ENCODE measurements around the gene ANKRD11. TPM values are rescaled to one million over a fixed set of nuclear protein-coding genes. Genes with fewer than 3 reads are reported as not detected.

The ANKRD11 gene
- total and polyA plus RNA-seq, 2 donors (not counting 3 experiments of a cell fraction or from before 2014, with no cell fraction given), result 55.8 to 191 TPM

DNA sequence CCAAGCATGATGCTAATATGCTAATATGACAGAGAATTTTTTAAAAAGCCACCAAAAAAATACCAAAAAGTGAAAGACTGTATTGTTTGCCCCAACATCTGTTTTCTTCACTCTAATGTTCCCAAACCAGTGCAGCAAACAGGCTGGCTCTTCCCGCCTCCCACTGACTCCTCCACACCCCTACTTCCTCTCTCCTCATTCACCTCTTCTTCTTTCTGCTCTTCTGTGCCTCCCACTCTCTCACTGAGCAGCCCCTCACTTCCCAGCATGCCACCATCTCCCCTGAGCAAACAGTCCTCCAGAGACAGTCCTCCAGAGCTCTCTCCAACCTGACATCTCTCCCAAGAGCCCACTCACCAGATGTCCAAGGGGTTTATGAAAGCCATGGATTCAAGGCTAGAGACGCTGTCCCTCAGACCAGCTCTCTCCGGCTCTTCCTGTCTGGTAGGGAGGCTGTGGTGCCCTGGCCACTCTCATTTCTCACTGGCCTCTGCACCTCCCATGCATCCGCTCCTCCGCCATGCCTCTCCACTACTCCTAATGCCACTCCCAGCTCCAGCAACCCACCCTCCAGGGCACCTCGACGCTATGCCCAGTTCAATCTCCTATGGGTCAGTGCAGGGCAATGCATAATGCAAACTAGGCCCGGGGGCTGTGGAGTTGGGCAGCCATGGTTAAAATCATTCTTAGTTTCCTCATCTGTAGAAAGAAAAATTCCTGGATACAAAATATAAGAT, 52.9 kb downstream of the ANKRD11 start:
- no peak for FAIRE-seq
- CTCF ChIA-PET, result interaction anchor here (1.2 to 2.4 kb wide), 2 partner anchors 14 to 107 kb away, joined by 3 to 6 read pairs; no protein-coding TSS in a partner anchor
- intact Hi-C loops (cut with micrococcal nuclease), result no loop called here

More for the DNA sequence above, 52.9 kb downstream of the ANKRD11 start:
- Histone ChIP-seq H3K9ac (replicated peaks; ENCODE audit: extremely low read depth, insufficient read depth, low read length) (no peak overlapping the region), H3K4me2 (ENCODE audit: insufficient read depth, low read length) (no peak overlapping the region), H3K27ac (ENCODE audit: insufficient read depth, low read depth, low read length) (no peak overlapping the region), H3K9me3 (replicated peaks; ENCODE audit: control insufficient read depth, insufficient read depth, low read length) (no peaks in the 10 kb centered on the region), H3K9me1 (replicated peaks; ENCODE audit: control insufficient read depth, extremely low read depth, insufficient read depth, low read length) (no peaks in the 10 kb centered on the region), H3K4me3 (replicated peaks in 1 of 3; ENCODE audit: insufficient read depth in 1 of 3, low read depth in 1 of 3, low read length in 3 of 3) (no peak overlapping the region), H3K27me3 (ENCODE audit: control insufficient read depth in 2 of 2, insufficient read depth in 2 of 2, low read length in 2 of 2) (no peaks in the 10 kb centered on the region), H3K79me2 (ENCODE audit: control insufficient read depth, insufficient read depth, low read length) (peaks cover 100% of the 10 kb centered on the region), H4K20me1 (replicated peaks; ENCODE audit: control insufficient read depth, extremely low read depth, insufficient read depth, low read length) (no peaks in the 10 kb centered on the region), H3K4me1 (ENCODE audit: control insufficient read depth, extremely low read depth, insufficient read depth, low read length) (peaks cover 6% of the 10 kb centered on the region), H3K36me3 (ENCODE audit: control insufficient read depth in 2 of 2, extremely low read depth in 1 of 2, insufficient read depth in 2 of 2, low read length in 2 of 2) (no peaks in the 10 kb centered on the region), H2AFZ (ENCODE audit: low read depth, low read length) (no peak overlapping the region)
- POLR2A ChIA-PET, result no interaction called here
- TF ChIP-seq POLR2AphosphoS5 (IDR thresholded peaks at IDR 0.05; ENCODE audit: insufficient read depth, low read depth, low read length) (no peak), JUN (IDR thresholded peaks at IDR 0.05; ENCODE audit: borderline replicate concordance, insufficient read depth, insufficient read length, low read depth) (no peak), POLR2A (IDR thresholded peaks at IDR 0.05; ENCODE audit: low read depth, low read length) (no peak), MYC (IDR thresholded peaks at IDR 0.05; ENCODE audit: low read depth, low read length) (no peak)
- TF ChIP-seq, protein P1, sequence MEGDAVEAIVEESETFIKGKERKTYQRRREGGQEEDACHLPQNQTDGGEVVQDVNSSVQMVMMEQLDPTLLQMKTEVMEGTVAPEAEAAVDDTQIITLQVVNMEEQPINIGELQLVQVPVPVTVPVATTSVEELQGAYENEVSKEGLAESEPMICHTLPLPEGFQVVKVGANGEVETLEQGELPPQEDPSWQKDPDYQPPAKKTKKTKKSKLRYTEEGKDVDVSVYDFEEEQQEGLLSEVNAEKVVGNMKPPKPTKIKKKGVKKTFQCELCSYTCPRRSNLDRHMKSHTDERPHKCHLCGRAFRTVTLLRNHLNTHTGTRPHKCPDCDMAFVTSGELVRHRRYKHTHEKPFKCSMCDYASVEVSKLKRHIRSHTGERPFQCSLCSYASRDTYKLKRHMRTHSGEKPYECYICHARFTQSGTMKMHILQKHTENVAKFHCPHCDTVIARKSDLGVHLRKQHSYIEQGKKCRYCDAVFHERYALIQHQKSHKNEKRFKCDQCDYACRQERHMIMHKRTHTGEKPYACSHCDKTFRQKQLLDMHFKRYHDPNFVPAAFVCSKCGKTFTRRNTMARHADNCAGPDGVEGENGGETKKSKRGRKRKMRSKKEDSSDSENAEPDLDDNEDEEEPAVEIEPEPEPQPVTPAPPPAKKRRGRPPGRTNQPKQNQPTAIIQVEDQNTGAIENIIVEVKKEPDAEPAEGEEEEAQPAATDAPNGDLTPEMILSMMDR (IDR thresholded peaks at IDR 0.05; ENCODE audit: extremely low read depth in 1 of 2, insufficient read depth in 1 of 2, low read depth in 1 of 2, low read length in 2 of 2), result no peak
- no TSS peak for BruUV-seq (replicated peaks)
- dilution Hi-C loops (cut with MboI; ENCODE audit: extremely low pct_ligation_motif_present, low sequenced_read_pairs), result no loop called here
- DNase-seq (ENCODE audit: low read depth, low spot score), result no peak
